CD4-positive, alpha-beta T cell treated with Interleukin-1 beta for 1 hour (primary cell): ENCODE data around the gene TAF1A.

ENCODE experiments used
- DNase-seq, 2 donors: peaks; one replicate each; pipeline ENCODE4 v3.0.0-alpha.2; 2020 to 2022

The TAF1A gene

DNA sequence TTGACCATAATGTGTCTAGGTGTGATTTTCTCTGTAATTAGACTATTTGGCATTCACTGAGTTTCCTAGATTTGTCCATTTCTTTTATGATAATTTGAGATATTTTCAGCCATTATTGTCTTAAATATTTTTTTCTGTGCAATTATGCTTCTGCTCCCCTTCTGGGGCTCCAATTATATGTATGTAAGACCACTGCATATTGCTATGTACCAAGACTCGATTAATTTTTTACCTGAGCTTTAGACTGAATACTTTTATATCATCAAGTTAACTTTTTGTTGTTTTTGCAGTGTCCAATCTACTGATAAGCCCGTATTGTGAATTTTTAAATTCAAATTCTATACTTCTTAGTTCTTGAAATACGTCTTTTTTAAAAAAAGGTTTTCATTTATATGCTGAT, 5.1 kb upstream of the TAF1A start:
- DNase-seq: no peak

- DNase-seq: no peak
Observed at GRCh38 chr1:222592171-222592570, 2.4 kb upstream of the TAF1A start.

- no peak for DNase-seq
Observed at GRCh38 chr1:222588135-222588534, 1.6 kb downstream of the TAF1A start.

DNA sequence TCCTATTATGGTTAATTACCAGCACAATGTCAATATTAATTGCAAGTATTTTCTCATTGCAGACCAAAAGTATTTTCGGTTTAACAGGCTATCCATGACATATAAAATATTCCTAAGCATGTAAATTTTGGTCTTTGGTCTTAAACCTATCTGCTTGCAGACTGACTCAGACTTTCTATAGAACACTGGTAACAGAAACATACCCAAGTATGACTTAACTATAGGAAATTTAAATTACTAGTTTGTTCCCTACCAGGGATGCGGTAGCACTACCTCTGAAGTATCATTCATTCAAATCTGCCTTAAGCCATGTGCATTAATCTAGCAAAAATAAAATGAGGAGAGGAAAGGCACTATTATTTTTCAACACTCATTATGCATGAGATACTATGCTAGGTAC, 2.9 kb downstream of the TAF1A start:
- no peak for DNase-seq

DNA sequence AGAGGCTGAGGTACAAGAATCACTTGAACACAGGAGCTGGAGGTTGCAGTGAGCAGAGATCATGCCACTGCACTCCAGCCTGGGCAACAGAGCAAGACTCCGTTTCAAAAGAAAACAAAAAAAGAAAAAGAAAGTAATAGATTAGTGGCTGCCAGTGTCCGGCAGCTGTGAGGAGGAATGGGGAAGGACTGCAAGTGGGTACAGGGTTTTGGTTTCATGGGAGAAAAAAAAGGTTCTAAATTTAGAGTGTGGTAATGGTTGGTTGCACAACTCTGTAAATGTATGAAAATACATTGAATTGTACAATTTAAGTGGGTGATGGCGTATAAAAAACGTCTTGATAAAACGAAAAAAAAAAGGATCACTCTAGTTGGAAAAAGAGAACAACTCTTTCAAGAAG, 6.7 kb downstream of the TAF1A start:
- DNase-seq: peak in 1 of 2 donors; percentile 15

DNA sequence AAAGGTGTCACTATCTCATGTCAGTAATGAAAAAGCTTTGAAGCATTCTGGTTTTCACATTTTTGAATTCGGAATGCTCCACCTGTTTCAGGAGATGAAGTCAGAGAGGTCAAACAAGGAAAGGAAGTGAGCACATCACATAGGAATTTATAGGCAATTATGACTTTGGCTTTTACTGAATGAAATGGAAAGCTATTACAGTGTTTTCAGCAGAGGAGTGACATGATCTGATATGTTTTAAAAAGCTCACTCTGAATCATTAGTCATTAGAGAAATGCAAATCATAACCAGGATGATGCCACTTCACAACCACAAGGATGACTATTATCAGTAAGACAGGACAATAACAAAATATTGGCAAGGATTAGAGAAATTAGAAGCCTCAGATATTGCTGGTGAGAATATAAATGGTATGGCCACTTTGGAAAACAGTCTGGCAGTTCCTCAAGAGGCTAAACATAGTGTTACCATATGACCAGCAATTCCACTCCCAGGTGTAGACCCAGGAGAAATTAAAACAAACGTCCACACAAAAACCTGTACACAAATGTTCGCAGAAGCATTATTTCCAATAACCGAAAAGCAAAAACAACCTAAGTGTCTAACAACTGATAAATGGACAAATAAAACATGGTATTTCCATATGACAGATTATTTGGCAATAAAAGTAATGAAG, 7.5 kb downstream of the TAF1A start:
- no peak for DNase-seq

- no peak for DNase-seq
Observed at GRCh38 chr1:222579316-222579715, 10.4 kb downstream of the TAF1A start.

GRCh38 chr1:222570837-222571236, 18.9 kb downstream of the TAF1A start:
- DNase-seq: no peak

GRCh38 chr1:222561656-222562055, 28.1 kb downstream of the TAF1A start:
- DNase-seq: no peak

DNA sequence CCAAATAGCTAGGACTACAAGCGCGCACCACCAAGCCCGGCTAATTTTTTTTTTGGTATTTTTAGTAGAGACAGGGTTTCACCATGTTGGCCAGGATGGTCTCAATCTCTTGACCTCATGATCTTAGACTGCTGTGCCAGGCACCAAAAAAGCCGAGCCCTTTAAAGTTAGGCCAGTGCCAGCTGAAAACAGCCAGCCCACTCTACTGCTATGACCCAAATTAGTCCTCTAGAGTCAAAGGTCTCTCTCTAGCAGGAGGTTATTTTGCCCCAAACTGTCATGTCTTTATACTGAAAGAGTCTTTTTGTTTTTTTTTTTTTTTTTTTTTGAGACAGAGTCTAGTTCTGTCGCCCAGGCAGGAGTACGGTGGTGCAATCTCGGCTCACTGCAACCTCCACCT, 32.2 kb downstream of the TAF1A start:
- no peak for DNase-seq

GRCh38 chr1:222557148-222557547, 32.6 kb downstream of the TAF1A start:
- no peak for DNase-seq

DNA sequence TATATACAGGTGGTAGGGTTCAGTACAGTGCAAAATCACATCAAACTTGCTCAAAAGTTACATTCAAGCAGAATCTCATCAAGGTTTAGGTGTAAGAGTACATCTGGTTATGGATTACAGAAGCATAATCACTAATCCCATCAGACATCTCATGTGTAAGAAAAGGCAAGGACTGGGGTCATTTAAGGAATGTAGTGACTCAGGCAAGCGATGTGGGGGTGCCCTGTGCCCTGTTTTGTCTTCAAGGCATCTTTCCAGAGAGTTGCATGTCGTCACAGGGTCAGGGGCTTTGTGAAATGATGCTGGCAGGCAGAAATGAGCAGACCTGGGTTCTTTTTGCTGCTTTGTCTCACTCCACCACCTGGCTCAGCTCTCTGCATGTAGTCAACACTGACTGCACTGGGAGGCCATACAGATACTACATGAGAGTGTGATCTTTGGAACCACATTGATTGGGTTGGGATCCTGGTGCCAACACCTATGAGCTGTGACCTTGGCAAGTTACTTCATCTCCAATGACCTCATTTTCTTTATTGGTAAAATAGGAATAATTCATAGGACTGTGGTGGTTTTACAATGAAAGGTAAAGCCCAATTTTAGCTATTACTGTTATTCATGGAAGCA, 33.6 kb downstream of the TAF1A start:
- DNase-seq: no peak

DNA sequence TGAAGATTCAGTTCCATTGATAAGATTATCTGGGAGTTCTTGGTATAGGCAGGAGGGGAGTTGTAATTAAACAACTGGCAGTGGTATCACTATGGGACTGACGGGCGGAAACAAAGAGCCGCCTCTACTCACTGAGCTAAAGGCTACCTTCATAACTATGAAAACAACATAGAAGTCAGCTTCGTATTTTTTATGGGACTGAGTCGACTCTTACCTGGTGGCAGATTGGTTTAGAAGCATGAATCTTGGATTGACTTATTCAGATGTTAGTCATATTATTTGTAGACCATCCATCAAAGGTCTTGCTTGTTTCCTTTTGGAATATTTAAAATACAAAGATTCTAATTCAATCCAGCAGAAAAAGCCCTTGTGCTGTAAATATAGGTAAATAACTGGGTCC, 35.6 kb downstream of the TAF1A start:
- DNase-seq: no peak

GRCh38 chr1:222552882-222553281, 36.9 kb downstream of the TAF1A start:
- no peak for DNase-seq

DNA sequence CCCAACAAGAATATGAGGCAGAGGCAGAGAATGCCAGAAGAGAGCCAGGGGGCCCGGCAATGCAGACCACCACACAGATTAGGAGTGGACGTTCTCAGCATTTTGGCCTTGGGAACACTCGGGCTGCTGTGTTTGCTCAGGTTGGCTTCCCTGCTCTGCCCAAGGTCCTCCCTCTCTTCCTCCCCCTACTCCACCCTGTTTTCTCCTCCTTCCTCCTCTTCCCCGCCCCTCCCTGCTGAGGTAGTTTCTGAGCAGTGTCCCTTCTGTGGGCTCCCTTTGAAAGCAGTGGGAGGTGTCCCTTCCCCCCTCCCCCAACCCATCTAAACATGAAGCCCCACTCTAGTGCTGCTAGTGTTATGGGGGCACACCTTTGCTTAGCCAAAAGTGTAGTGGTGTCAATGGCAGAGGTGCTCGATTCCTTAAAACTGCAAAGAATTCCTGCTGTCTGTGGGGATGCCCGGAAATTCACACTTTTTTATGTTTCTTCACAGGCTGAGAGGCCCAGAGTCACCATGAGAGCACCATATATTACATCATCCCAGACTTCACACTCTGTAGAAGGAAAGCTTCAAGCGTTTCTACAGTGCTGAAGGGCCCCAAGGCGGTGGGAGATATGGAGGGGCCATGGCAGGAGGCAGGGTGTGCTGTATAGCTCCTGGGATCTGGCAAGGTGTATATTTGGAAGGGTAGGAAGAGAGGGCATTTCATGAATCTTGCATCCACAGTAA, 41.6 kb downstream of the TAF1A start, which contains the start of gene HHIPL2:
Gene HHIPL2, minus strand, starts transcription at position 161 of the 728 bp plus-strand sequence. Its CDS starts 60 bp downstream, at position 101.
- DNase-seq: no peak

DNA sequence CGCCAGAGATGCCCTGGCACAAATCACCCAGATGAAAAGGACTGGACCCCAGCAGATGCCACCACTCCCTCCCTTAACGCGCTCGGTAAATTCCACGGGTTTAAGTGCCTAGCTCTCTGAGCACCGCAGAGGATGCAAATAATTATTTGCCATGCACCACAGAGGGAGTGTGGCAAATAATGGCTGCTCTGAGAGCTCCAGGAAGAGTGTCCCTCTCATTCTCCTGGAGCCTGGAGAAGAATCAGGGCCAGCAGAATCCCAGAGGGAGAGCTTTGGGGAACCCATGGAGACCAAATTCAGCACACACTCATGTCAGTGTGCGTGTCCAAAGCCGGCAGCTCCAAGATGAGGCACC, 42.5 kb downstream of the TAF1A start:
- no peak for DNase-seq

- no peak for DNase-seq
Observed at GRCh38 chr1:222546548-222547259, 43.0 kb downstream of the TAF1A start.

DNA sequence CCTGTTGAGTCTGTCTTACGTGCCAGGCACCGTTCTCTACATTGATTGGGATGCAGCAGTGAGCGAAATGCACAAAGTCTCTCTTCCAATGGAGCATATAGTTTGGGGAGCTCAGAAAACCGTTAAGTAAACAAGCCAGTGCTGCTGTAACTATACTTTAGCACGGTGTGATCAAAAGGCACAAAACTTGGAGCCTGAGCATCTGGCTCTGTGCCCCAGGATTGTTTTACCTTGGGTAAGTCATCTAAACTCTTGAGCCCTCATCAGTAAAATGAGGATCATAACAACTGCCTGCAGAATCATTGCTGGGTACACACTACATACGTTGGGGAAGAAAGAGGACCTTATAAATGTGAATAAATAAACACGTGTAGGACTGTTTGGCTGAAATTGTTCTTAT, 43.6 kb downstream of the TAF1A start:
- no peak for DNase-seq

- no peak for DNase-seq
Observed at GRCh38 chr1:222543817-222544216, 45.9 kb downstream of the TAF1A start.

DNA sequence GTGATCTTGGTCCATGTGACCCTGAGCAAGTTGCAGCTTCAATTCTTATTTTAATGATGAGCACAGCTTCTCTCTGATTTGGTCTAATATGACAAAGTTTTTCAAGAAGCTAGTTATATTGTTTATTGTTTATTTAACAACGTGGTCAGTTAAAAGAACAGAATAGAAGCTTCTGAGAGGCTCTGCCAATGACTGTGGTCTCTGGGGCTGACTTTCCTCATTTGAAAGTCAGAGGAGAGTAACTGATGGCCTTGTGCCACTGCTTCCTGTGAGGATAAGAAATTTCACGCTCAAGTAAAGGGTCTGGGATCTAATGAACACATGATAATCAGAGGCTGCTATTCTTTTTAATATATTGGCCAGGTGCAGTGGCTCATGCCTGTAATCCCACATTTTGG, 49.1 kb downstream of the TAF1A start:
- DNase-seq: no peak

GRCh38 chr1:222539951-222540597, 49.7 kb downstream of the TAF1A start:
- DNase-seq: no peak

DNA sequence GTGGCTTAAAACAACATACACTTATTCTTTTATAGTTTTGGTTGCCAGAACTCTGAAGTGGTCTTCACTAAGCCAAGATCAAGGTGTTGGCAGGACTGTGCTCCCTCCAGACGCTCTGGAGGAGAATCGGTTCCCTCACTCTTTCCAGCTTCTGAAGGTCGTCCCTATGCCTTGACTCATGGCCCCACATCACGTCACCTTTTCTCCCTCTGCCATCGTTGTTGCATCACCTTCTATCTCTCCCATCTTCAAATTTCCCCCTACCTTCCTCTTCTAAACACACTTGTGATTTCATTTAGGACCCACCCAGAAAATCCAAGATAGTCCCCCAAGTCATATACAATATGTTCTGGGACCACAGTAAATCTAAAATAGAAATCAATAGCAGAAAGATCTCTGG, 54.3 kb downstream of the TAF1A start:
- no peak for DNase-seq

DNA sequence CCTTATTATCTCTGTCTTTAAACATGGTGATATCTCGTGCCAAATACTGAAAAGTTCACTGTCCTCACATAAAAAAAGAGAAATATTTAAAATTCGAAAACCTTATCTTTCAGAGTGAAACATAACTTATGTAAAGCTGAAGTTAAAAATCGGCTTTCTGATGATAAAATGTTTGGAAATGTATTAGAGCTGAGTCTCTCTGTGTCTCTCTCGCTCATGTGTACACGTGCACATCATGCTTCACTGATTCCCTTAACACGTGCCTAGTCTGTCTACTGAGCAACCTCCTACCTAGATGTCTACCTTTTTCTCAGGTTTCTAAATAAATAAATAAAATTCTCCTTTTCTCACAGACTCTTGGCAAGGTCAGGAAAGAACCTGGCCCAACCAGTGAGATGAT, 58.9 kb downstream of the TAF1A start:
- DNase-seq: no peak
